WTC11 (cell line): ENCODE data around the gene GSTM1. TPM values are rescaled to one million over a fixed set of nuclear protein-coding genes. Genes with fewer than 3 reads are reported as not detected.

Experiments used
- ATAC-seq: fragments of 200-7000 bp; cut with Tn5 transposase; 2 replicates; pipeline ENCODE4 v1.10.0; 2021; ENCODE audit warnings: mild to moderate bottlenecking, moderate library complexity
- CTCF ChIA-PET: fragments of 300-600 bp; sonication (Branson Sonifier 250); formaldehyde crosslinking; loops from one replicate; lab custom pipeline; 2021; ENCODE audit warnings: antibody characterized with exemption; lab: Charles Lee
- POLR2A ChIA-PET: fragments of 350-600 bp; sonication (Branson Sonifier 250); formaldehyde crosslinking; loops from one replicate; lab custom pipeline; 2021; ENCODE audit warnings: antibody characterized with exemption; lab: Charles Lee
- DNase-seq: peaks from one replicate; pipeline ENCODE4 v3.0.0; 2021; ENCODE audit warnings: low spot score
- H3K27ac Mint-ChIP-seq: 2 replicates; pipeline ENCODE4 v1.8.0; 2021; ENCODE audit warnings: mixed read lengths
- H3K27me3 Mint-ChIP-seq: 2 replicates; pipeline ENCODE4 v1.8.0; 2021; ENCODE audit warnings: low read depth, mild to moderate bottlenecking, moderate library complexity, mixed read lengths
- H3K36me3 Mint-ChIP-seq: 2 replicates; pipeline ENCODE4 v1.8.0; 2021; ENCODE audit warnings: mixed read lengths
- H3K4me1 Mint-ChIP-seq: 2 replicates; pipeline ENCODE4 v1.8.0; 2022; ENCODE audit warnings: mixed read lengths
- H3K4me3 Mint-ChIP-seq: 2 replicates; pipeline ENCODE4 v1.8.0; 2021; ENCODE audit warnings: mild to moderate bottlenecking, moderate library complexity, mixed read lengths
- H3K9me3 Mint-ChIP-seq: 2 replicates; pipeline ENCODE4 v1.8.0; 2021; ENCODE audit warnings: mixed read lengths
- NFATC4 ChIP-seq: fragments of 250-450 bp; sonication (Bioruptor Pico); IDR thresholded peaks from 2 replicates; pipeline ENCODE4 v1.9.0; 2021; ENCODE audit warnings: mild to moderate bottlenecking
- NFE2L1 ChIP-seq: sonication (generic); formaldehyde crosslinking; IDR thresholded peaks from 2 replicates; pipeline ENCODE4 v1.8.1; 2023; ENCODE audit warnings: missing genetic modification reagents
- NFYB ChIP-seq: sonication (generic); formaldehyde crosslinking; conservative IDR thresholded peaks from 2 replicates; pipeline ENCODE4 v1.8.0; 2022; ENCODE audit warnings: low read depth, missing genetic modification reagents
- NR3C1 ChIP-seq: sonication (generic); formaldehyde crosslinking; conservative IDR thresholded peaks from 2 replicates; pipeline ENCODE4 v1.8.1; 2023; ENCODE audit warnings: low read depth, mild to moderate bottlenecking, missing genetic modification reagents
- PRDM15 ChIP-seq: sonication (generic); formaldehyde crosslinking; IDR thresholded peaks from 2 replicates; pipeline ENCODE4 v1.8.0; 2022; ENCODE audit warnings: missing genetic modification reagents
- SOX15 ChIP-seq: fragments of 250-450 bp; sonication (Bioruptor Pico); IDR thresholded peaks from 2 replicates; pipeline ENCODE4 v1.9.0; 2021; ENCODE audit warnings: mild to moderate bottlenecking
- STAT6 ChIP-seq: sonication (generic); formaldehyde crosslinking; conservative IDR thresholded peaks from 2 replicates; pipeline ENCODE4 v1.8.1; 2023; ENCODE audit warnings: mild to moderate bottlenecking, low read depth, missing genetic modification reagents, moderate library complexity
- ZNF396 ChIP-seq: fragments of 250-450 bp; sonication (Bioruptor Pico); IDR thresholded peaks from 2 replicates; pipeline ENCODE4 v1.8.0; 2021; ENCODE audit warnings: mild to moderate bottlenecking, moderate library complexity, borderline replicate concordance
- total RNA-seq: library from RNA; stranded (reverse); gene quantifications from 3 replicates; pipeline ENCODE4 v1.2.3, GENCODE V29; 2021
- TF ChIP-seq, protein P1 (sequence below): sonication (generic); formaldehyde crosslinking; IDR thresholded peaks from 2 replicates; pipeline ENCODE4 v1.8.0; 2022; ENCODE audit warnings: mild to moderate bottlenecking, missing genetic modification reagents
- TF ChIP-seq, protein P2 (sequence below): fragments of 200-600 bp; IDR thresholded peaks from 2 replicates; pipeline ENCODE4 v1.8.0; 2022; ENCODE audit warnings: antibody characterized with exemption
- TF ChIP-seq, protein P3 (sequence below): sonication (generic); formaldehyde crosslinking; IDR thresholded peaks from 2 replicates; pipeline ENCODE4 v1.8.0; 2023; ENCODE audit warnings: mild to moderate bottlenecking, missing genetic modification reagents

Gene GSTM1
- total RNA-seq, 1 experiment from 2014 or later = not detected

- no peak for TF ChIP-seq NR3C1 (CRISPR knock-in tag)
- TF ChIP-seq PRDM15 = no peak
- no peak for TF ChIP-seq NFATC4 (CRISPR knock-in tag)
- DNase-seq = no peak
- H3K27ac Mint-ChIP-seq = no peak overlapping the region
- no peak overlapping the region for H3K4me3 Mint-ChIP-seq
- ATAC-seq = no peak
- H3K4me1 Mint-ChIP-seq = no peaks in the 10 kb centered on the region
- peaks cover 21% of the 10 kb centered on the region for H3K9me3 Mint-ChIP-seq
- peaks cover 15% of the 10 kb centered on the region for H3K36me3 Mint-ChIP-seq
- ChIA-PET POLR2A (no interaction called here), CTCF (interaction anchor here (0.6 to 0.9 kb wide), 2 partner anchors 73 to 82 kb away, joined by 4 read pairs; no protein-coding TSS in a partner anchor)
- no peaks in the 10 kb centered on the region; the same call in 1 of the 2 replicates for H3K27me3 Mint-ChIP-seq
Observed at GRCh38 chr1:109712321-109712864, 24.8 kb downstream of the GSTM1 start.

DNA sequence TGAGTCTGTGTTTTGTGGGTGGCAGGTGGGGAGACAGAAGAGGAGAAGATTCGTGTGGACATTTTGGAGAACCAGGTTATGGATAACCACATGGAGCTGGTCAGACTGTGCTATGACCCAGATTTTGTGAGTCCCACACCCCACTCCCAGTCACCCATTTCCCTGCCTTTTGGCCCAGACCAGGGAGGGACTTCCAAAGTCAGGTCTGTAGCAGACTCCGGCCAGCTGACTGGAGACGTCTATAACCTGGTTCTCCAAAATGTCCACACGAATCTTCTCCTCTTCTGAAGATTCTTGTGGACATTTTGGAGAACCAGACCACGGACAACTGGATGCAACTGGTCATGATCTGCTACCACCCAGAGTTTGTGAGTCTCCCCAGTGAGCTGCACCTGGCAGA lies 26.0 kb downstream of the GSTM1 start:
- POLR2A ChIA-PET = no interaction called here
- no peak overlapping the region for H3K27ac Mint-ChIP-seq
- peaks cover 9% of the 10 kb centered on the region; the same call in 1 of the 2 replicates for H3K36me3 Mint-ChIP-seq
- ATAC-seq (no peak), DNase-seq (no peak)
- no peaks in the 10 kb centered on the region; the same call in 1 of the 2 replicates for H3K27me3 Mint-ChIP-seq
- no peak overlapping the region for H3K4me3 Mint-ChIP-seq
- H3K4me1 Mint-ChIP-seq = no peaks in the 10 kb centered on the region
- CTCF ChIA-PET = interaction anchor here (1.0 kb wide), 1 partner anchor 73 kb away, joined by 3 read pairs; no protein-coding TSS in a partner anchor
- TF ChIP-seq NFE2L1 (no peak), STAT6 (CRISPR knock-in tag) (no peak), NFYB (CRISPR knock-in tag) (no peak), ZNF396 (CRISPR knock-in tag) (no peak), SOX15 (no peak)
- TF ChIP-seq, protein P1, sequence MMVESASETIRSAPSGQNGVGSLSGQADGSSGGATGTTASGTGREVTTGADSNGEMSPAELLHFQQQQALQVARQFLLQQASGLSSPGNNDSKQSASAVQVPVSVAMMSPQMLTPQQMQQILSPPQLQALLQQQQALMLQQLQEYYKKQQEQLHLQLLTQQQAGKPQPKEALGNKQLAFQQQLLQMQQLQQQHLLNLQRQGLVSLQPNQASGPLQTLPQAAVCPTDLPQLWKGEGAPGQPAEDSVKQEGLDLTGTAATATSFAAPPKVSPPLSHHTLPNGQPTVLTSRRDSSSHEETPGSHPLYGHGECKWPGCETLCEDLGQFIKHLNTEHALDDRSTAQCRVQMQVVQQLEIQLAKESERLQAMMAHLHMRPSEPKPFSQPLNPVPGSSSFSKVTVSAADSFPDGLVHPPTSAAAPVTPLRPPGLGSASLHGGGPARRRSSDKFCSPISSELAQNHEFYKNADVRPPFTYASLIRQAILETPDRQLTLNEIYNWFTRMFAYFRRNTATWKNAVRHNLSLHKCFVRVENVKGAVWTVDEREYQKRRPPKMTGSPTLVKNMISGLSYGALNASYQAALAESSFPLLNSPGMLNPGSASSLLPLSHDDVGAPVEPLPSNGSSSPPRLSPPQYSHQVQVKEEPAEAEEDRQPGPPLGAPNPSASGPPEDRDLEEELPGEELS (CRISPR knock-in tag) = no peak
- TF ChIP-seq, protein P2, sequence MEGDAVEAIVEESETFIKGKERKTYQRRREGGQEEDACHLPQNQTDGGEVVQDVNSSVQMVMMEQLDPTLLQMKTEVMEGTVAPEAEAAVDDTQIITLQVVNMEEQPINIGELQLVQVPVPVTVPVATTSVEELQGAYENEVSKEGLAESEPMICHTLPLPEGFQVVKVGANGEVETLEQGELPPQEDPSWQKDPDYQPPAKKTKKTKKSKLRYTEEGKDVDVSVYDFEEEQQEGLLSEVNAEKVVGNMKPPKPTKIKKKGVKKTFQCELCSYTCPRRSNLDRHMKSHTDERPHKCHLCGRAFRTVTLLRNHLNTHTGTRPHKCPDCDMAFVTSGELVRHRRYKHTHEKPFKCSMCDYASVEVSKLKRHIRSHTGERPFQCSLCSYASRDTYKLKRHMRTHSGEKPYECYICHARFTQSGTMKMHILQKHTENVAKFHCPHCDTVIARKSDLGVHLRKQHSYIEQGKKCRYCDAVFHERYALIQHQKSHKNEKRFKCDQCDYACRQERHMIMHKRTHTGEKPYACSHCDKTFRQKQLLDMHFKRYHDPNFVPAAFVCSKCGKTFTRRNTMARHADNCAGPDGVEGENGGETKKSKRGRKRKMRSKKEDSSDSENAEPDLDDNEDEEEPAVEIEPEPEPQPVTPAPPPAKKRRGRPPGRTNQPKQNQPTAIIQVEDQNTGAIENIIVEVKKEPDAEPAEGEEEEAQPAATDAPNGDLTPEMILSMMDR = no peak
- TF ChIP-seq, protein P3, sequence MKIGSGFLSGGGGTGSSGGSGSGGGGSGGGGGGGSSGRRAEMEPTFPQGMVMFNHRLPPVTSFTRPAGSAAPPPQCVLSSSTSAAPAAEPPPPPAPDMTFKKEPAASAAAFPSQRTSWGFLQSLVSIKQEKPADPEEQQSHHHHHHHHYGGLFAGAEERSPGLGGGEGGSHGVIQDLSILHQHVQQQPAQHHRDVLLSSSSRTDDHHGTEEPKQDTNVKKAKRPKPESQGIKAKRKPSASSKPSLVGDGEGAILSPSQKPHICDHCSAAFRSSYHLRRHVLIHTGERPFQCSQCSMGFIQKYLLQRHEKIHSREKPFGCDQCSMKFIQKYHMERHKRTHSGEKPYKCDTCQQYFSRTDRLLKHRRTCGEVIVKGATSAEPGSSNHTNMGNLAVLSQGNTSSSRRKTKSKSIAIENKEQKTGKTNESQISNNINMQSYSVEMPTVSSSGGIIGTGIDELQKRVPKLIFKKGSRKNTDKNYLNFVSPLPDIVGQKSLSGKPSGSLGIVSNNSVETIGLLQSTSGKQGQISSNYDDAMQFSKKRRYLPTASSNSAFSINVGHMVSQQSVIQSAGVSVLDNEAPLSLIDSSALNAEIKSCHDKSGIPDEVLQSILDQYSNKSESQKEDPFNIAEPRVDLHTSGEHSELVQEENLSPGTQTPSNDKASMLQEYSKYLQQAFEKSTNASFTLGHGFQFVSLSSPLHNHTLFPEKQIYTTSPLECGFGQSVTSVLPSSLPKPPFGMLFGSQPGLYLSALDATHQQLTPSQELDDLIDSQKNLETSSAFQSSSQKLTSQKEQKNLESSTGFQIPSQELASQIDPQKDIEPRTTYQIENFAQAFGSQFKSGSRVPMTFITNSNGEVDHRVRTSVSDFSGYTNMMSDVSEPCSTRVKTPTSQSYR = no peak
- TF ChIP-seq, all 79 proteins: peak for 0
- H3K9me3 Mint-ChIP-seq = peaks cover 10% of the 10 kb centered on the region
